ENCODE data around the gene PTGER3. TPM values are rescaled to one million over a fixed set of nuclear protein-coding genes. Genes with fewer than 3 reads are reported as not detected.

Gene PTGER3
- total RNA-seq: 0.12 TPM

DNA sequence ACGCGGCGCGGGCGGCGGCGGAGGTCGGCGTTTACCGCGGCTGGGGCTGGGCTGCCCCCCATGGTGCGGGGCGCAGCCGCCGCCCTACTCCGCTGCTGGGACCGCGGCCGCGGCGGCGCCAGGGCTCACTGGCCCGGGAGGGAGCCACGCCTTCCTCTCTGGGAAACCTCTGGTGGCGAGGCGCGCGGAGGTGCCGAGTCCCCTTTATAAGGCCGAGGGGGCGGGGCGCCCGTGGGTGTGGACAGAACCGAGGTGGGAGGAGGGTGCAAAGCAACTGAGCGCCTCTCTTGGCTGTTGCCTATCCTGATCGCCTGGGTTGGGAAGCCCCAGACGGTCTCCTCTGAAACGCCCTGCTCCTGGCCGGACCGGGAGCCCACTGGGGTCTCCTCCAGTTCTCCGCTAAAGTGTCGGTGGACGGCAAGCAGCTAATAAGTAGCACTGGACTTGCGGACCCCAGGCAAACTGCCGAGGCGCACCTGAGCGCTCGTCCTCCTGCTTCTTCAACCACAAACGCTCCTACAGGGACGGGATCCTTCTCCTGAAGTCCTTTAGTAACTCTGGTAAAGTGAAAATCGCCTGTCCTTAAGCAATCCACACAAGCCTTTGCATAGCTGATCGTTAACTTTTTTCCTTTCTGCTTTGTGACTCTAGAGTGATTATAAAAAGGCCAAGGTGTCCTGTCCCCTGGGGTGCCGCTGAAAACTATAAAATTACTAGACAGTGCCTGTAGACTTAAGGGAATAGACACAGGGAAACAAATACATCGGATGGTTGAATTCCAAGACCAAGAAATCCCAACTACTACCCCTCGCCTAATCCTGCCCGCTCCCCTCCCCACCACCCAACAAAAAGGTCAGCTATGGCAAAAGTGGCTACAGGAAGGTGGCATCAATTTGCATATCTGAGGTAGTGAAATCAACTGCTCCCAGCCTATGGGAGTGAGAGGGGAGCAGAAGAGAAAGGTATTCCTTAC lies at the start of gene PTGER3:
Gene PTGER3 (minus strand): TSS at position 182 of the 973 bp plus-strand sequence. CDS start 239 bp downstream, outside the sequence.
- peak; percentile 76 for ATAC-seq

DNA sequence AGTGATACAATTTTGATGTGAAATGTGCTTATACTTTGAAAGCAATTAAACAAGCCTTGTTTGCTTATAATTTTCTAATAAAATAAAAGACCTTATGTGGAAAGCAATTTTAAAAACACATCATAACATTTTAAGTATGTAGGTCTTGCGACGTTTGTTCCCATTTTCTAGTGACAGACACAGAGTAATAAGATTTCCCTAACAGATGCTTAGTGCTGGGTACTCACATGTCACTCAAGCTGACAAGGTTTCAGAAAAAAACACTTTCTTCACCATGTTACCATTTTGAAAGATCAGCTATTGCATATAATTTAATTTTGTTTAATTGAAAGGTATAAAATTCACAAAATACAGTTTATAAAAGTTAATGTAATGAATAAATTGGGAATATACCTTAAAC lies 47.3 kb upstream of the PTGER3 start:
- ATAC-seq: no peak

DNA sequence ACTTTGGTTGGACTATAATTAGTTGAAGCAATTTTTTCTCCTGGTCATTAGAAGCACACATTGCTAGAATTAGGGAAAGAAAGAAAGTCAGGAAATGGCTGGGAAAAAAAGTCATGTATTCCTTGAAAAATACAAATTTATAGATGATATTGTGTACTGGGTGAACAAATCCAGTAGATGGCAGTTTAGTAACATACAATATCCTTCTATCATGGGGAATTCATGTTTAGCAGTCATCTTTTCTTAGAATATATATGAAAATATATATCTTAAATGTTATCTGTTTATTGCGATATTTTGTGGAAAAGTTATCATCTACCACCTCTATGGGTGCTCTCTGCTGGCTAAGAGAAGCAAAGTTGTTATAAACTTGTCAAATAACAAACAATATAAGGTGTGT lies 46.3 kb upstream of the PTGER3 start:
- no peak for ATAC-seq

DNA sequence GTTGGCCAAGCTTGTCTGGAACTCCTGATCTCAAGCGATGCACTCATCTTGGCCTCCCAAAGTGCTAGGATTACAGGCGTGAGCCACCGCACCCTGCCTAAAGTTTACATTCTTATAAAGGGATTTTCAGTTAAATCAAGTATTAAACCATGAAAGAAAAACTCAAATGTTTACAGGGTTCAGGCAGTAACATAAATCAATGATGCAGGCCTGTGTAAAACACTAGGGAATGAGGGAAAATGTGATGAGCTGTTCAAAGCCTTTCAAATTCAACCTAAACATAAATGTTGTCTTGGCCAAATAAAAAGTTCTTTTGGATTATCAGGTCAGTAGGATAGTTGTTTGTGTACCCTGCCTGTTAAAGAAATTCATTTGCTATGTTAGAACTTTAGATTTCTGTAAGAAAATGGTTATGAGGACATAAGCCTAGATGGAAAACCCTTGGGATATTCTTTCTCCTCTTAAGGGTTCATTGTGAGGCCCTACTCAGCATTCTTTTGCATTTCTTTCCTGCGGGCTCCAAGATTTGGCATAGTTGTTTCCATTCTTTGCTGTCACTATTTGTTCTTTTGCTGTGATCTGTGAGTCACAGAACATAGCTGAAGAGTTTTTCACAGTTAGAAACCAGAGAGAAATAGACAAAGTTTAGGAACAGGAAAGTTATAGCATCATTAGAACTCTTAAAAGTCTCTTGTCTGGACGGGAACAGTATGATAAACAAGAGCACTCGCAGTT lies 42.1 kb upstream of the PTGER3 start:
- no peak for ATAC-seq

DNA sequence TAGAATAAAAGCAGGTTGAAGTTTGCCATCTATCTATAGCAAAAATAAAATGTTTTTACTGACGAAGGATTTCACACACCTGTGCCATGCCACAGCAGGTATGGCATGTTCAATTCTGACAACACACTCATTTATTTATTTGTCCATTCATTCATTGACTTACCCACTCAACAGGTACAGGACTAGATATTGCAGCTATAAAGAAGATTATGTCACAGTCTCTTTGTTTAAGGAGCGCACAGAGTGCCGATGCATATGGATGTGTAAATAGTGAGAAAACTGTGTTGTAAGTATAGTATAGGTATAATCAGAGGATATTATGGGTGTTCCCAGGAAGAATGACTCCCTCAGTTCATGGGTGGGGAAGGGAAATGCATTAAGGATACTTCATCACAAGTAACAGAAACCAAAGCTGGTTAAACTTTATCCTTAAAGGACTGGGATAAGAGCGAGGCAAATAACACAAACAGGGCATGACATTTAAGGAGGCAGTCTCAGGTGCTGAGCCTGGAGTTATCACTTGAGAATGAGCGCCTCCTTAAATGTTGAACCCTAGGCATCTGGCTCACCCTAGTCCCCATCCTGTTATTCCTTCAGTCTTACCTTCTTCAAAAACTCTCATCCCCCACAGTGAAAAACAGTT lies 41.1 kb upstream of the PTGER3 start:
- no peak for ATAC-seq

DNA sequence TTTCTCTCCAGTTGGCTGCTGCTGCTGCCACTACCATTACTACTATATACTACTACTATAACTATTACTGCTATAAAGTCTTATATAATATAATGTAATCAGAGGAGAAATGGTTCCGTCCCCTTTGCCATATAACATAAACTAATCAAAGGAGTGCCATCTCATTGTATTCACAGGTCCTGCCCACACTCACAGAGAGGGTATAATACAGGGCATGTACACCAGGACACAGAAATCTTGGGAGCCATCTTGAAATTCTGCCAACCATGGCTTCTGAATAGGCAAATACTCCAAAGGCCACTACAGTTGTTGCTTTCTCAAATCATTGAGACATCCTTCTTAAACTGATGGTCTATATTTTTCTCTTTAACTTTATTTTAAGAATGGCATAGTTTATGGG lies 40.1 kb upstream of the PTGER3 start:
- no peak for ATAC-seq

DNA sequence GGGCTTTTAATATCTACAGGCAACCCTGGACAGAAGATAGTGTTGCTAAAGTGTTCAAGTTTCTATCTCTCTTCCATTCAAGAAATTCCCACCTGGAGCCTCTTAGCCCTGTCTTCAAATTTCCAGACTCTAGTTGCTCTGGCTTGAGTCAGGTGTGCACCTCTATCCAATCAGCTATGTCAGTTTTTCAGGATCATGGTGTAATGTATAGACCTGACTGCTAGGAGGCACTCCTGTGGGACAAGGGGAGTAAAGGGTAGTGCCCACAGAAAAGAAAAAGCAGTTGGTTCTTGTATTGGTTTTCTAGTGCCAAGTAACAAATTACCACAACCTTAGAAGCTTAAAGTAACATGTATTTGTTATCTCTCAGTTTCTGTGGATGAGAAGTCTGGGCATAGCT lies 39.4 kb upstream of the PTGER3 start:
- ATAC-seq: no peak

DNA sequence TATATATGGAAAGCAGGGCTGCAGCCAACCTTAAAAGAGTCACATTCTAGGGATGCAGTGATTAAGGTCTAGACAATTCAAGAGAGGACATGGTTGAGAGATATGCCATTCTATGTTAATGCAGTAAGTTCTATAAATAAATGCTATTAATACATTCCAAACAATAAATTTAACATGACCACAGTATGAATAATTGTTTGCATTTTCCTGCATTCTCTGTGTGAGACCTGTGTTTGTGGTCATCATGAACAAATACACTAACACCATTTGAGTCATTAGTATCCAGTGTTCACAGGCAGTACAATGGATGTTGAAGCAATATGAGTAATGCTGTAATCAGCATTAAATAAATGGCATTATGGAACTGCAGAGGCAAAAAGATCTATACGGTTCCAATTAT lies 38.7 kb upstream of the PTGER3 start:
- peak; percentile 57 for ATAC-seq

DNA sequence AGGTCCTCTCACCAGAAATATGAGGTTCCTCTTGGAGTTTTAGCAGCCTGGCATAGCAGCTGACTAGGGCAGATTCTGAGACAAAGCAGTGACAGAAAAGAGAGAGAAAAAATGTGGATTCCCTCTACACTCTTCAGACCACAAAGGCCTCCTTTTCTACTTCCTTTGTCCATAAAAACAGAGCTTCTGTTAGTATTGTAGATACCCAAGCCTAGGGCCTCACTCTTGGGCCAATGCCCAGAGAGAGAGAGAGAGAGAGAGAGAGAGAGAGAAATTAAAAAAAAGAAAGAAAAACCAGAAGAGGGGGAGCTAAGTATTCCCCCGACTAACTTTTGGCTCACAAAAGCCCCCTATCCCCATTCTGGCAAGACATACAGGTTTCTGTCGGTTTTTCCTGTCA lies 35.7 kb upstream of the PTGER3 start:
- ATAC-seq: no peak

DNA sequence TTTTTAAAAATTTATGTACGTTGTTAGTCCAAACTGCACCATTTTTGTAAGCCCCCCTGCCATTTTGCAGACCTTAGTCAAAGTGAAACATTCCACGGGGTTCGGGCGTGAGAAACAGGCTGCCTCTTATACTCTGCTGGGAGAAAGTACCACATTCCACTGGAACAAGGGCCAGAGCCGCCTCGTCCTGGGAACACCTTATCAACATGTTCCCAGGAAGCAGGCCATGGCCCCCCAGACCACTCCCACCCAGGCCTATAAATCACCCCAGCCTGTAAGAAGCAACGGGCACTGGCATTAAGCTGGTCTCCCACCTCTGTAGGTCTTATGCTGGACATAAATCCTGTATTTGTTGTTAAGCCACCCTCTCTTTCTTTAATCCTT lies 34.1 kb upstream of the PTGER3 start:
- ATAC-seq: no peak

DNA sequence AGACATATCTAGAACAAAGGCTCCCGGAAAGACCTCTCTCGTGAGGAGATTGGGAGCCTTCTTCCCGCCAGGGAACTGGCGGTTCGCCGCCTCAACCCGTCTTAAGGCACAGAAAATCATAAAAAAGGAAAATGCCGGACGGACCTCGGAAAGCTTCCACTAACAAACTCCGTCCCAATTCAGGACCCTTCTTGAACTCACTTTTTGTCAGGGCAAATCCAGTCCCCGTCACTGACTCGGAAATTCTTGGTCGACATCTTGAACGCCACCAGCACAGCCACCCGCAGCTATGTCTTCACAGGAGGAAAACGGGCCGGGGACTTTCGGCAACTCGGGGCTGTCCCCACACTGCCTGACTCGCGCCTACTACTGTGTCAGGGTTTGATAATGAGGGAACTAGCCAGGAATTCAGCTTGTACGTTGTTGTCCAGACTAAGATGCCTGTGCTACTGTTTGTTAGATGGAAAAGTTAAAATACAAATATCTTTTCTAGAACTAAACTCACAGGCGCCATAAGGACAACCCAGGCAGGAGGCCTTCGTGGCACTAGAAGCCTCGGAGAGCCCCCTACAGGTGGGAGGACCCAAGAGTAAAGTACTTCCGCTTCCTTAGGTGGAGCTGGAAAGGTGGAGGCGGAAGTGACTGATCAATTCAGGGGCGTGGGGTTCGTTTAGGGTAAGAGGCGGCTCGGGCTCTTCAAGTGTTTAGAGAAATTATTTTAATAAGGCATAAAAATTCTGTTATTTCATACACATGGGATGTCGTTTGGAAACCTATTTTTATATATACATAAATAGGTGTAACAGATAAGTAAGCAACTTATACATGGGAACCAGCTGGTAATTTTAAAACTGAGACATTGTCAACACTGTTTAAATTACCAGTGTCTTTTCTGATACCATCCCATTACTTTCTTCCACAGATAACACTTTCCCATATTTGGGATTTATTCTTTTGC lies 33.4 kb upstream of the PTGER3 start, which contains the start of gene ZRANB2:
Gene ZRANB2 (minus strand): TSS at position 297 of the 958 bp plus-strand sequence. CDS start 40 bp downstream, at position 257.
- ATAC-seq: peak; percentile 99

DNA sequence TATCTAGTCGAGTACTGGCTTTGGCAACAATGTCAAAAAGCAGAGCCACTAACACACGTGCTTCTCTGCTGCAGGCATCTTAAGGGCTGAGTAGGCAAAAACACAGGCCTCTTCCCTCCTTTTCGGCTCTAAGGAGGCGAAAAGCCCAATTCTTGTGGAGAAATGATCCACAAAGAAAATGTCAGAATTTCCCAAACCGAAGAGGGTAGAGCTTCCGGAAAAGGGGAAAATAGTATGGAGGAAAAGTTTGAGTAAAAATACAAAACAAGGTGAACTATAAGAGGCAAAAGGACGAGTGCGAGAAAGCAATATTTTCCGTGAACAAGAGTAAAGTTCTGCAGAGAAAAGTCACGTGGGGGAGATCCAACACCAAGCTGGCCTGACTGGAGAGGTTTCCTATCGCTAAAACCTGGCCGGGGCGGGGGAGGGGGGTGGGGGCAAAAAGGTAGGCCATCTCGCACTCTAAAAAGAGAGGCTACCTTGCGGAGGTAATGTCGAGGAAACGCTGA lies 32.7 kb upstream of the PTGER3 start:
- ATAC-seq: peak; percentile 34

DNA sequence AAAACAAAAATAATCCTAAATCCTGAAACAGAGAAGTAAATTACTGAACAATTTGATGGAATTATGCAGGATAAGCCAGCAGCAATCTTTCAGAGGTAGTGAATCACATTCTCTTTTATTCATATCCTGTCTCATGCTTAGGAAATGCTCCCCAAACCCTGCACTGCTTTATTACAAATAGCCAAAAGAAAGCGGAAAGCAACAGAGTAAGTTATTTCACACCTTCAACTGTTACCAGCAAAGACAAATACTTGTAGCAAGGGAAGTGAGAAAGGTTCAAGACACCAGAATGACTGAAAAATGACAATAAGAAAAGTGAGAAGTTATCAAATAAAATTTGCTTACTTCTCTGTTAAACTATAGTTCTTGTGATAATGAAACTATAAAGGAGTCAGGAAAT lies 27.1 kb upstream of the PTGER3 start:
- no peak for ATAC-seq

DNA sequence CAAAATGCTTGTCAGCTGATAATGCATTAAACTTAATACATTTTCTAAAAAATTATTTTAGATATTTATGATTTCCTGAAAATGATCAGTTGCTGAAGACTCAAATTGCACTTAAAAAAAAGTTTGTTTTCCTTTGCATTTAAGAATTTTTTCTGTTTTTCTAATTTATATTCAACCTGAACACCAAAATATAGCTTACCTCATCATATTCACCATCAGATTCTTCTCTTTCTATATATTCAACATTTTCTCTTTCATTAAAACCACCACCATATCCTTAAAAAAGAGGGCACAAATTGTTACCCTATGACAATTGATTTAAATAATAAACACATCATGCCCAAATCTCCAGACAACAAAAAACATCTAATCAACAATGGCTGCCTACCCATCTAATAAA lies 24.7 kb upstream of the PTGER3 start:
- no peak for ATAC-seq

DNA sequence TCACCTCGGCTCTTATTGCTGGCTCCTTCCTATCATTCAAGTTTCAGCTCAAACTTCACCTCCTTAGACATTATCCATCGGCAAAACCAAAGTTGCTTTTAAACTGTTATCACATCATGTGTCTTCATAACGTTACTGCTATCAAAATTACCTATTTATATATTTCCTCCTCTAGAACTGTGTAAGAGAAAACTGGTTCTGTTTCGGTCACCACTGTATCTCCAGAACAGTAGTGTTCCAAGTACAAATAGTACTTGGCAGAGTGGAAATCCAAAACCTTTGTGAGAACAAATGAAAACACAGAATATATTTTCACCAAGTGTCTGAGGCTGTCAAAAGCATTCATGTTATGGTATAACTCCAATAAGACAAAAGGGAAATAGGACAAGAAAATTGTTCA lies 24.1 kb upstream of the PTGER3 start:
- ATAC-seq: no peak

DNA sequence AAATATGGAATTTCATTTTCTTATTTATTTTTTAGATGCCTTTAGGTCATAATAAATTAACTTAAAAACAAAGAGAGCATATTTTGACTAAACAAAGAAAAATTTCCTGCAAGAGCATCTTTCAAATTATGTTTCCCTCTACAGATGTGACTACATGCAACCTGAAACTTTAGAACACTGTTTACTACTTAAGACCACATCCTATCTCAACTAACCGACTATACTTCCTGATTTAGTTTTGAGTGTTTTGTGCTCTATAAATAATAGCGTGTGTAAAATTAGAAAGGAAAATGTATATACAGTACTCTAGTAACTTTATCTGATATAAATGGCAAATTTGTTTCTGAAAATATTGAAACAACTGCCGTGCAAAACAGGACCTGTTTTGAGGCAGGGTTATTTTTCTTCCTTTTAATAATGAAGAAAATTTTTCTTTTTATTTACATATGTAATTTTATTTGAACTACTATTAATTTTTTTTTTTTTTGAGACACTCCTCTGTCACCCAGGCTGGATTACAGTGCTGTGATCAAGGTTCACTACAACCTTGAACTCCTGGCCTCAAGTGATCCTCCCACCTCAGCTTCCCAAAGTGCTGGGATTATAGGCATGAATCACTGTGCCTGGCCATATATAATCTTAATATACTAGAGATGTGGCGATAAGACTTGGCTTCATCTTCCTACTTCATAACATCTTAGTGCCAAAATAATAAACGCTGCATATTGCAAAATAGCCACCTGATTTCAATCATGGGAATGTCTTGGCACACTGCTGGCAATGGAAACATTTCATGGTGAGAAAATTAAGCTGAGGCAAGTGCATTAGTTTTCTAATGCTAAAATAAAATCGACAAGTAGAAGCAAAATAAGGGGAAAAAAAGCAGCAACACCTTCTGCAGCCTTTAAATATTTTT lies 21.0 kb upstream of the PTGER3 start:
- no peak for ATAC-seq

DNA sequence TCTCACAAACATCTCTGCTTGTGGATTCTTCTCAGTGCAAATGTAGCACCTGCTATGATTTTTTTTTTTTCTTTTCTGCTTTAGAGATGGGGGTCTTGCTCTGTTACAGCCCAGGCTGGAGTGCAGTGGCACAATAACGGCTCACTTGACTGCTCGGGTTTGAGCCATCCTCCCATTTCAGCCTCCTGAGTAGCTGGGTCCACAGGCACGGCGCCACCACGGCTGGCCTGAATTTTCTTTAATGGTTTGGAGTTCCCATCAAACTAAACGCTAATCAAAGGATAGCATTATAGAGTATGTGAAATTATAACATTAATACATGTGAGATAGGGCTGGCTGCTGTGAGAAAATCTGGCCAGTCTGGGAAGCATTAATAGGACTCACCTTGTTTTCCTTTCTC lies 7.2 kb upstream of the PTGER3 start:
- no peak for ATAC-seq

DNA sequence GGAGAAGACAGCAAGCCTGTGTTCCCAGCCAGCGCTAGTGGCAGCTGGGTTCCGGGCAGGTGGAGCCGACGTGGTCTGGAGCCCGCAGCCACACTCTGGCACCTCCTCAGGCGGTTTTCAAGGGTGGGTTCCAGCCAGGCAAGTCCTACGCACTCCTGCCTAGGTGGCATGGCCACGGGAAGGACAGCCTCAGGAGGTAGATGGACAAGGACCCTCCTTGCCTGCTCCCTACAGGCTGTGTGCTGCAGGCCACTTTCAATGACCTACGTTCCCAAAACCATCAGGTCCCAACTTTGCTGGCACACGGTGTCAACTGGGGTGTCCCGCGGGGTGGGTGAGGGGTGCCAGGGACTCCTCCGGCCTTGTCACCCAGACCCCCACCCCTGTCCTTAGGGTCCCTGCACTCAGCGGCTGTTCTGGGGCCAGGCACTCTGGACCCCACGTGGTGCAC lies 6.7 kb upstream of the PTGER3 start:
- peak; percentile 15 for ATAC-seq

DNA sequence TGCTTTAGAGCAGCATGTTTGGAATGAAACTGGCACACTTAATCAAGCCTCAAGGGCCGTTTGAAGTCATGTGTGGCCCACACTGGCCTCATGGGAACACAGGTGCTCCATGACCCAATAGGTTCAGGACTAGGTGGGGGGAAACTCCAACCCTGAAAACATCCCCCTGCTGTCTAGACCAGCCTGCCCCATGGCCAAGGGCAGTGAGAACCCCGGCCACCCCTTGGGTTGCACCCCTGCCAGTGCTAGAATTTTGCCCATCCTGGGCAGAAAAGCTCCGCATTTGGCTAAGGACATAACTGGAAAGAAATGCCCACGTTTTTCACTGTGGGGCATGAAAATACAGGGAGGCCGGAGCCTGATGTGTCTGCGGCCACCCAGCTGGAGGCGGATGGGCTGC lies 6.1 kb upstream of the PTGER3 start:
- peak; percentile 48 for ATAC-seq

DNA sequence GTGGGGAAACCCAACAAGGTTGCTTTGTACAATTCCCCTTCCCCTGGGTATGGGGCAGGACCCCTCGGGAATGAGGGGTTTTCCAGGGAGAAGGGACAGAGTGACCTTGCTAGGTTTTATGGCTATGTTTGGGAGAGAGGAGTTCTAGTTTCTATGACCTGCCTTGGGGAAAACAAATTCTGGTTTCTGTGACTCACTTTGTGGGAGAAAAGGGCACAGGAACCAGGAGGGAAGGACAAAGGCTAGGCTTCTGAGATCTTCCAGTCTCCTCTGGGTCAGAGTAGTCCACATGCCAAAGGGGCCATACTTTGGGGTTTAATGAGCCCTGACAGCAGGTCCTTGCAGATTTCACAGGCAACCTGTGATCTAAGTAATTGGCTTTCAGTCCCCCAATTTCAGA lies 5.5 kb upstream of the PTGER3 start:
- ATAC-seq: no peak
